Forelimb muscle (tissue), 1 donor: ENCODE data around the gene DAG1. TPM values are rescaled to one million over a fixed set of nuclear protein-coding genes. Genes with fewer than 3 reads are reported as not detected.
"Not testable (repeated sequence)": the region's sequence is repeated elsewhere in the genome, so short reads cannot be mapped to it uniquely, and the experiment has no call there.

Experiments
- DNase-seq: peaks from one replicate; pipeline ENCODE4 v3.0.0-alpha.2; 2013; ENCODE audit warnings: low read depth
- polyA plus RNA-seq: library from polyadenylated mRNA; unstranded; fragments of 120-200 nt; gene quantifications from one replicate; pipeline ENCODE4 v1.2.1, GENCODE V29; 2013; ENCODE audit not compliant: insufficient read length

The DAG1 gene
- polyA plus RNA-seq, 1 donor: 218 TPM

DNA sequence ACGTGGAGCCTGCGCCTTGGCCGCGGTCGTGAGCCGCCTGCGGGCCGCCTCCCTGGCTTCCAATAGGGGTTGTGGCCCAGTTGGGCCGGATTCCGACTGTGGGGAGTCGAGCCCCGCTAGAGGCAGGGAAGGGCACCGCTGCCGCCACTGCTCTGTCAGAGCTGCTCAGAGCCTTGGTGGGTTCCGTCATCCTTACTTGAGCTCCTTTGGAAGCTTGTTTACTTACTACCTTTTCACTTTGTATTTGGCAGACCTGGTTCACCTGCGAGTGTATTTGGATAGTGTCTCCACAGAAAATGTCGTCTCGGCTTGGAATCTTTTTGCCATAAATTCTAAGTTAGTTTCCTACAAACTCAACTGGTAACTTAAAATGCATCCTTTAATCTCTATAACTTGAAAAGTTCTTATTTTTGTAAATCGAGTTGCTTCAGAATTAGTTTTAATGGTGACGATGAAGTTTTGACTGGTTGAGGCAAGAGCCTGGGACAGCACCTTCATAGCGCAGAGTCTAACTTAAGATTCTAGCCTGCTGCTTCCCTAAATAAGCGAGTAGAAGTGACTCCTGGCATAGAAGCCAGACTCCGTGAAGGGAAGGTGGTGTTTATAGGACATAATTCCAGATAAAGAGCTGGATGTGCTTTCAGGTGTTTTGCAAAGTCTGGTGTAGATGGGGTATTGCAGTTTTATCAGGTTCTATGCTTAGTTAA is 800 bp downstream of the DAG1 start:
- no peak for DNase-seq

DNA sequence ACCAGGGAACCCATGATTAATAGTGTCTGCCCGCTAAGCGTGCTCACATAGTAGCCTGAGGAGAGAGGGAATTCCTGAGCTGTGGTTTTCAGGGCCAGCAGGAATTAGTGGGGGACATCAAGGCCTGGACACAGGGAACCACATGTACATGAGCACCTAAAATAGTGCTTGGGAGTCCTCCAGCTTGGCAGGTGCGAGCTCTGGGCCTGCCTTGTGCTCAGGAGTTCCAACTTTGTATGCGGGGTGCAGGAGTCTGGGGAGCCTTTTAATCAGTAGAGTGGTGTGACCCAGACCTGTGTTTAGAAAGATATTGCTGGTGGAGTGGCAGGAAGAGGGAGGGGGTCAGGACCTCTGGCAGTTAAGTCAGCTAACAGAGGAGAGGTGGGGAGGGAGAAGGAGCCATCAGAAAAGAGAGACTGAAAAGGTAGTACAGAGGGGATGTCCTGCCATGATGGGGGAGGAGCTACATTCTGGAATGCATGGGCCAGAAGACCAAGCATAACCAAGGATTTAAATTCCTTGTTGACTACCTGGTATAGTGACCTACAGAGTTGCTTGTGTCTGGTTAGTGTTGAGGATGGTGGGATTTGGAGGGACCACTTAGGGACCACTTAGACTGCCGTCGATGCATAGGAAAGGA is 1.9 kb downstream of the DAG1 start:
- no peak for DNase-seq

DNA sequence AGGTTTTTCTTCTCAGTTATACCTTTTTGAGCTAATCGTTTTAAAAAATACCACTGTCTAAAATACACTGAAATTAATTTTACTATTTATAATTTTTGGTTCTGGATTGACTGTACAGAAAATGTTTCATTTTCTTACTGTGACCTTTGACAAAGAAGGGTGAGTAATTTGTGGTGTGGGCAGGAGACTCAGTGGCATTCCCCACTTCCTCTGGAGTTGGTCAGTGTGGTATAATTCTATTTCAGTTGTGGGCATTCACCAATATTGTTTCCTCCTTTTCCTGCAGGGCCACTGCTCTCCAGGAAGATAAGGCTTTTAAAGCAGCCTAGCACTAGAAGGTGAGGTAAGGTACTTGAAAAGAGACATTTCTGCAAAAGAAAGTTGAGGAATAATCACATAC is 6.5 kb downstream of the DAG1 start:
- DNase-seq: no peak

DNA sequence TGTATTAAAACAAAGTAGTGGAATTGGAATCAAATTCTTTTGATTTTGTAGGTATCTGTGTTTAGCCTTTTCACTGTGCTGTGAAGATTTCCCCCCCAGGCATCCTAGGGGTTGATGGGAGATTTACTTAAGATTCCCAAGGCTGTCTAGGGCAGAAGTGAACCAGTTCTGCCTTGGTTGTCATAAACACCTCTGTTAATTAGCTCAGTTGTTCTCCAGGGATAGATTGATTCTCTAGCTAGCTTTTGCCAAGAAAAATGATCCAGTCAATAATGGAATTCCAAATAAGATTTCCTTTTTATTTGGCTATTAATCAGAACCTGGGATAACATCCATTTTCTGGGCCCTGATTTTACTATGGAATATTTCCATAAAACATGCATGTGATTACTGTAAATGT is 12.7 kb downstream of the DAG1 start:
- no peak for DNase-seq

DNA sequence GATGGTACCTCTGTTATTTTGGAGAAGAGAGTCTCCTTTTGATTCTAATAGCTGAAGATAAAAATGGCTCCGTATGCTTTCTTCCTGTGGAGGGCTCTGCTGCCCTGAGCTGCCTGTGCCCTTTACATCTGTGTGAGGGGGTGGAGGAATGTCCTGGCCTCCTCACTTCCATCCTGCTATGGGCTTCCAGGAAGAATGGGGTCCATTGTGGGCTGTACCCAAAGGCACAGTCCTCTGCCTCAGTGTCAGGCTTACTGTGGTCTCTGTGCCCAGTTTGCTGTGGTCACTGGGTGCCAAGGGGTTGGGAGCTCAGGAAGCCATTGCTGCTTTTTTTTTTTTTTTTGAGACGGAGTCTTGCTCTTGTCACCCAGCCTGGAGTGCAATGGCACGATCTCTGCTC is 14.4 kb downstream of the DAG1 start:
- no peak for DNase-seq

DNA sequence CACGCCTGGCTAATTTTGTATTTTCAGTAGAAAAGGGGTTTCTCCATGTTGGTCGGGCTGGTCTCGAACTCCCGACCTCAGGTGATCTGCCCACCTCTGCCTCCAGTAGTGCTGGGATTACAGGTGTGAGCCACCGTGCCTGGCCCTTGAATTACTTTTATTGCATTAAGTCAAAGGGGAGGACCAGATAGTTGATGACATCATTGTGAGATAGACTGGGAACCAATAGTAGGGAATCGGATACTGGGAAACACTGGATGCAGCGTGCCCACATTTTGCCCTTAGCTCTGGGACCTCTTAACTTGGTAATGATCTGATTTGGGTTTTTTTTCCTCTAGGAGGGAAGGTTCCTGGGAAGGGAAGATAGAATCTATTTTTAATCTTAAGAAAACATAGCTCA is 19.2 kb downstream of the DAG1 start:
- no peak for DNase-seq

DNA sequence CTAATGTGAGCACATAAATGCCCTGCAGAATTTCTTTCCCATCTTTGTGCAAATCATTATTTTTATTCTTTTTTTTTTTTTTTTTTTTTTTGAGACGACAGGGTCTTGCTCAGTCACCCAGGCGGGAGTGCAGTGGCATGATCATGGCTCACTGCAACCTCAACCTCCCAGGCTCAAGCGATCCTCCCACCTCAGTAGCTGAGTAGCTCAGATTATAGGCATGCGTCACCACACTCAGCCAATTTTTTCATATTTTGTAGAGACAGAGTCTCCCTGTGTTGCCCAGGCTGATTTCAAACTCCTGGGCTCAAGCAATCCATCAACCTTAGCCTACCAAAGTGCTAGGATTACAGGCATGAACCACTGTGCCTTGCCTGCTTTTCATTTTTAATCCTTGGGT is 22.9 kb downstream of the DAG1 start:
- DNase-seq: no peak

DNA sequence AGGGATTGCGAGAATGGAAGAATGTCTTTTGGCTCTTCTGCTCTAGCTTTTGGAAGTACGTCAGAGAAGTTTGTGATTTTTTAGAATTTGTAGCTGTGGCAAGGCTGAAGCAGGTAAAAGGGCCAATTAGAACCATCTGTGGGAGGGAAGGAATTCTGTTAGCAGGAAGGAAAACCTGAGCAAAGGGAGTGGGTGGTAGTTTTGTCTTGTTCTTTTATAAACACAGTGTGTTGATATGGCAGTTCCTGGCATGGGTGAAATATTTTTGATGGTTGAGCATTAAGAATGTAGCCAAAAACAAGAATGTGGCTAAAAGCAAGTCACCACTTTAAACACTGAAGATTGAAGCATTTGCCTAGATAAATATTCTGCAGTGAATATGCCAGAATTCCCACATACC is 23.8 kb downstream of the DAG1 start:
- no peak for DNase-seq

DNA sequence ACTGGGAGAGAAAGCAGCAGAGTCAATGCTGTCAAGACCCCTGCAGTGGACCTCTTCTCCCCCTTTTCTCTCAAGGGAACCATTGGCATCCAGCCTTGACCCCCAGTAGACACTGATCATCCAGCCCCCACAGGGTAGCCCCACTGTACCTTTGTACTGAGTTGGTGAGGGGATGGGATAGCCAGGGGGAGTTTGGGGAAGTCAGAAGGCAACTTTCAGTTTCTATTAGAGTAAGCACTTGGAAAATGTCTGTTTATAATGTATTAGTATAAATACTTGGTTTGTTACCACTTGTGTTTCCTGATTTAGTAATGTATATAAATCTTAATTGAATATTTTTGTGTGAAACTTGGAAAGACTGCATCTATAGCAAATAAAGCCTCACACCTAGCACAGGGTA is 25.0 kb downstream of the DAG1 start:
- no peak for DNase-seq

DNA sequence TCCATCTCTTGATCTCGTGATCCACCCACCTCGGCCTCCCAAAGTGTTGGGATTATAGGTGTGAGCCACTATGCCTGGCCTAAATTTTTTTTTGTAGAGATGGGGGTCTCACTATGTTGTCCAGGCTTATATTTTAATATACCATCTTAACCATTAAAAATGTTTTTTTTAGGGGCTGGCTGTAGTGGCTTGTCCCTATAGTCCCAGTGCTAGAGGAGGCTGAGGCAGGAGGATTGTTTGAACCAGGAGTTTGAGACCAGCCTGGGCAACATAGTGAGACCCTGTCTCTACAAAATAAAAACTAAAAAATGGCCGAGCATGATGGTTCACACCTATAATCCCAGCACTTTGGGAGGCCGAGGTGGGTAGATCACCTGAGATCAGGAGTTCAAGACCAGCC is 26.8 kb downstream of the DAG1 start:
- not testable (repeated sequence) for DNase-seq

DNA sequence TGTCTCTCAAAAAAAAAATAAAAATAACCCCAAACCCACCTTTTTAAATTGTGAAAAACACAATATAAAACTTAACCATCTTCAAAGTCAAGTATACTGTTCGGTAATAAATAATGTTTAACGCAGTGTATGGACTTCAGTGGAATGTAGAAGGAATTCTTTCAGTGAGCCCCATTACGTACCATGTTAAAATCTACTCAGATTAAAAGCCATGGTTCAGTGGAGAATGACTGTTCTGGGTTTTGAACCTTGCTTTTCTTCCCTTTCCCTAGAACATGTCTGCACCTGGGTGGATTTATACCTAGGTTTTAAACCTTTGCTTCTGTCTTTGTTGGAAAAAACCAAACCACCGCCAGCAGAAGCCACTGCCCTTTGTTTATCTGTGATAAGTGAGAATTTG is 27.5 kb downstream of the DAG1 start:
- DNase-seq: no peak

DNA sequence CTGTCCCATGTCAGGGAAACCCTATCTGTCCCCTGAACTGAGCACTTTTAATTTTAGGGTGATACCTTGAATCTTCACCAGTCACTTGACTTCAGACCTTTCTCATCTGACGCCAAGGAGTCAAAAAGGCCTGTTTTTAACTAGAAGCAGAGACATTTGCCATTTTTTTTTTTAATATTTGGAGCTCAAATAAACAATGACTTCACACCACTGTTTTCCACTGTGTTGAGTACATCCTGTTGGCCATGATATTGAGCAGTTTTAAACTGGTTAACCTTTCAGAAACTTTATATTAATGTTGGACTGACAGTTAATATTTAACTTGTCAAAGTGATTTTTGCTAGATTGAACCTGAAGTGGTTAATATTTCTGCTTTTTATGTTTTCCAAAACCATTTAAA is 28.2 kb downstream of the DAG1 start:
- no peak for DNase-seq

DNA sequence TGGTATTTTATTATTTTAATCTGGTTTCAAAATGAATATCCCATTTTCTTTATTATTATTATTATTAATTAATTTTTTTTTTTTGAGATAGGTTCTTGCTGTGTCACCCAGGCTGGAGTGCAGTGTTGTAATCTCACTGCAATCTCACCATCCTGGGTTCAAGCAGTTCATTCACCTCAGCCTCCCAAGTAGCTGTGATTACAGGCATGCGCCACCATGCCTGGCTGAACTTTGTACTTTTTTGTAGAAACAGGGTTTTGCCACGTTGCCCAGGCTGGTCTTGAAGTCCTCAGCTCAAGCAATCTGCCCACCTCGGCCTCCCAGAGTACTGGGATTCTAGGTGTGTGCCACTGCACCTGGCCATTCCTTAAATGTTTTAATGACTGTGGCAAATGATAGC is 28.6 kb downstream of the DAG1 start:
- no peak for DNase-seq

DNA sequence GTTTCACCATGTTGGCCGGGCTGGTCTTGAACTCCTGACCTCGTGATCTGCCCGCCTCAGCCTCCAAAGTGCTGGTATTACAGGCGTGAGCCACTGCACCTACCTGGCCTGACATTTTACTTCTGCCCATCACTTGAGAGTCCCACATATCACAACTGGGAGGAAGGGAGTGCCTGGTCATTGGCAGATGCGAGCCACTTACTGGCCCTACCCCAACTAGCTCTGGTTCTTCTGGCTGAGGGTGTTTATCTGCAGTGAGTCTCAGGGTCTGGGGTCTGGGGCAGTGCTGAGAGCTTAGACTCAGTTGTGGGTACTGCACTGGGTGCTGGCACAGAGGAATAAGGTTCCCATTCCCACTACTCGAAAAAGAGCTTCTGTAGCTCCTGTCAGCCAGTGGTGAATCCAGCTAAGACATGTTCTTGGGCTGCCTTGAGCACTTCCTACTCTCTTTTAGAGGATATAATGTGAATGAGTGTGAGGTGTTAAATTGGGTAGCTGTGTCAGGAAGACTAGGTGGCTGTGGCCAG is 30.2 kb downstream of the DAG1 start:
- no peak for DNase-seq

DNA sequence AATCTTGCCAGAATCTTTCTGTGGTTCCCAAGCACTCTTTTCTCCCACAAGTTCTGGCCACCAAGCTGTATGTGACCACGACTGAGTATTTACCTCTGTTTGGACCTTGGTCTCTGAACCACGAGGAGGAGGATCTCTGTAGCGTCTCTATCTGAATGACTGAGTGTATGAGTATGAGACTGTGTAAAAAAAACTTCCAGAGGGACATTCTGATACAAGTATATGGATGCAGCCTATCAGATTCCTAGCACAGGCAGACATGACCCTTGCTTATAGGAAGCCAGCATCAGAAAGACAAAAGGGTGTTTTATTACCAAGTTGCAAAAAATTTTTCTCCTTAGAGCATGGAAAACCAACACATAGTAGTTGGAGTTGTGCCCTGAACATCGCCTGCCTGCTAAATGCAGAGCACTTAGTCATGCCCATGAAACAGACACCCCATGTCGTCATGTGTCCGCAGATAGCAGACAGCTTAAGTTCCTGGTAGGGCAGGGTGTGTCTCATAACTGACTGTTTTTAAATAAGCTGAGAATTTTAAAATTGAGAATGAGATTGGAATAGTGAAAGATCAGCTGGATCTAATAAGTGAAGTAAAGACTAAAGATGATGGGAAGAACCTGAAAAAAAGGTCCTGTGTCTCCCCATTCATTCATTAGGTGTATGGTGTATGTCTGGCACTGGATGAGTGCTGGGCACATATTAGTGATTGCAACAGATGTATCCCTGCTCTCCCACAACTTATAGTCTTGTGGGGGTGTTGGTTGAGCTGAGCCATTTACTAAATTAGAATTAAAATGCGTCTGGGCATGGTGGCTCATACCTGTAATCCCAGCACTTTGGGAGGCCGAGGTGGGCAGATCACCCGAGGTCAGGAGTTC is 30.9 kb downstream of the DAG1 start:
- DNase-seq: peak; percentile 22

DNA sequence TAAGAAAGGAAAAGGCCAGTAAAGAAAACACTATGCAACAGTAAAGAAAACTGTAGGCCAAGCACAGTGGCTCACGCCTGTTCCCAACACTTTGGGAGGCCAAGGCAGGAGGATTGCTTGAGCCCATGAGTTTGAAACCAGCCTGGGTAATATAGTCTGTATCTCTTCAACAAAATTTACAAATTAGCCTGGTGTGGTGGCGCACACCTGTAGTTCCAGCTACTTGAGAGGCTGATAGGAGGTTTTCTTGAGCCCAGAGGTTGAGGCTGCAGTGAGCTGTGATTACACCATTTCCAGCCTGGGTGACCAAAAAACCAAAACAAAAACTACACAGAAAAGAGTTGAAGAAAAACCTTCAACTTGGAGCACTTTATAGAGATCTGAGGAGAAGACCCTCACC is 31.8 kb downstream of the DAG1 start:
- no peak for DNase-seq

DNA sequence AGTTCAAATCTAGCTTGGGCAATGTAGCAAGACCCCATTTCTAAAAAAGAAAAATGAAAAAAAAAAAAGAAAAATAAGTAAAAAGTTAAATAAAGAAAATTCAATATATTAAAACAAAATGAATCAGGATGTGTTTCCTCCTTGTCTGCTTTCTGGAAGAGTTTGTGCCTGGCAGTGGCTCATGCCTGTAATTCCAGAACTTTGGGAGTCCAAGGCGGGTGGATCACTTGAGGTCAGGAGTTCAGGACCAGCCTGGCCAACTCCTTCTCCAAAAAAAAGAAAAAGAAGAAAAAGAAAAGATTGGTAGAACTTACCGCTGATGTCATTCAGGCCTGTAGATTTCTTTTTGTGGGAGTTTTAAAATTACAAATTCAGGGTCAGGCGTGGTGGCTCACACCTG is 36.8 kb downstream of the DAG1 start:
- DNase-seq: no peak

DNA sequence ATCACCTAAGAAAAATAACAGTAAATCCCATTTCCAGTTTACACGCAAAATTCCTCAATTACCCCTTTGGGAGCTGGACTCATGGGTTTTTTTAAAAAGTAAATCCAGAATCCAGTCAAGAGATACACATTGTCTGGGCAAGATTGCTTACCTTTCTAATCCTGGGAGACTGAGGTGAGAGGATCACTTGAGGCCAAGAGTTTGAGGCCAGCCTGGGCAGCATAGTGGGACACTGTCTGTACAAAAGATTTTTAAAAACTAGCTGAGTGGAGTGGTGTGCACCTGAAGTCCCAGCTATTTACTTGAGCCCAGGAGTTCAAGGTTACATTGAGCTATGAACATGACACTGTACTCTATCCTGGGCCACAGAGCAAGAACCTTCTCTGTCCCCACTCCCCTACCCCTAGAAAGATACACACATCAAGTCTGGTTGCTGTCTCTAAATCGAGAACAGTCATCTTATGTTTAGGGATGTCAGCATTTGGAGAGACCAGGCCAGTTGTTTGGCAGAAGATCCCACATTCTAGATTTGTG is 39.0 kb downstream of the DAG1 start:
- no peak for DNase-seq

DNA sequence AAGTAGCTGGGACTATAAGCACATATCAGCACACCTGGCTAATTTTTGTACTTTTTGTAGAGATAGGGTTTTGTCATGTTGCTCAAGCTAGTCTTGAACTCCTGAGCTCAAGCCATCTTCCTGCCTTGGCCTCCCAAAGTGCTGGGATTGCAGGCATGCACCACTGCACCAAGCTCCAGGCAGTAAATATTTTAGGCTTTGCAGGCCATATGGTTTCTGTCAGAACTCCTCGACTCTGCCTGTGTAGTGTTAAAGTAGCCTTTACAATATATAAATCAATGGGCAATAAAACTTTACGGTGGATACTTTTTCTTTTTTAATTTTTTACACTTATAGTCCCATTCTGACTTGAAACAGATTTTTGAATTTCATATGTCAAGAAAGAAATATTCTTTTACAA is 41.6 kb downstream of the DAG1 start:
- DNase-seq: no peak

DNA sequence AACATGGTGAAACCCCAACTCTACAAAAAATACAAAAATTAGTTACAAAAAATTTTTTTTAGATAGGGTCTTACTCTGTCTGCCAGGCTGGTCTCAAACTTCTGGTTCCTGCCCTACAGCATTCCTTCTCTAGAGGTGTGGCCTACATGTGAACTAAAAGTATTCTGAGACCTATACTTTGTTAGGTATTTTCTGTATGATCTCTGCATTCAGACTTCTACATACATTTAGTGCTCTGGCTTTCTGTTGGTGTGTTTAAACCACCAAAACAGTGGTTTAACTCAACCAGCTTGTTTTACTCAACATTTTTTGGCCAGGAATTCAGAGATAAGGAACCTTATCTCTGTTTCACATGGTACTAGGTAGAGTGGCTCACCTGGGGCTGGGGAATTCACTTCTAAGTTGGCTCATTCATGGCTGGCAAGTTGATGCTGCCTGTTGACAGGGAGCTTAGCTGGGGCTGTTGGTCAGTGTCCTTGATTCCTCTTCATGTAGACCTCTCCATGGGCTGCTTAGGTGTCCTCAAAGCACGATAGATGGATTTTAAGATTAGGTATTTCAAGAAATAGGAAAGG is 42.8 kb downstream of the DAG1 start:
- DNase-seq: no peak

DNA sequence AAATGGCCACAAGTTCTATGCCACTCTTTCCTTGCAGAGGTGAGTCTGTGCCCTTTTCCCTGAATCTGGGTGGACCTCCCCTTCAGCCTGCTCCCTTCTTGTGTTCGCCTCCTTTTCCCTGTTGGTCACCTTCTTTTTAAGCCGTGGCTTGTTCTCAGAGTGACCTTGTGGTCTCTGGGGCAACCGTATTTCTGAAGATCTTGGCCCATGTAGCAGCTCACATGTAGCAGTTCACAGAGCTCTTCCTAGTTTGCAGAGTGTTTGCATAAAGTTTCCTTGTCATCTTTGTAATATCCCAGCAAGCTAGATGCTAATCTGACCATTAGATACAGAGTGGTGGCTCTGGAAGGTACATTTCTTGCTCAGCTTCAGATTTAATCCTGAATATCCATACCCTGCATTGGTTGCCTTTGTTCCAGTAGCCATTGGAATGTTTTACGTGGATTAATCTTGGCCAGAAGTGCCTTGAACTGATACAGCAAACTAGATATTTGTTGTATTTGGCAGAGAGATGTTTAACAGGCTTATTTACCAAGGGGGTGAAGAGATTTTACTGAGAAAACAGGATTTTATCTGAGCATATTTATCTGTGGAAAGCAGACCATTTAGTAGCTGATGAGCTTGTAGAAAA is 43.5 kb downstream of the DAG1 start:
- DNase-seq: no peak

DNA sequence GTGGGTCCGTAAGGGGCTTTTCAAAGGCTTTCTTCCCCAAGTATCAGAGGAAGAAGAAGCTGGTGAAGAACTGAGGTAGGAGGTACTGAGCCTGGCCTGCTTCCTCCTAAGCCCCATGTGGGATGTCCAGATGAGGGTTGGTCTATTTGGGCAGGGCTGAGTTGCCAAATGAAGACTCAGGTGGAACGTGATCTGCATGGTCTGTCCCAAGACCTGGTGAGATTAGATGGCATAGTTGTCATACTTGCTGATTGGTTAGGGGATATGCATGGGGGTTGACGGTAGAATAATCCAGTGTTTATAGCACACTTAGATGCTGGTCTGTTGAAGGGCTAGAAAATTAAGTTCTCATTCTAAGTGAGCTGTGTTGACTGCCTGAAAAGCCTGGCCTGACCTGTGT is 47.9 kb downstream of the DAG1 start:
- DNase-seq: no peak
